Fibroblast of the aortic adventitia (primary cell): ENCODE results near the gene ELP4. TPM values are rescaled to one million over a fixed set of nuclear protein-coding genes. Genes with fewer than 3 reads are reported as not detected.
"Not testable (repeated sequence)": the region's sequence is repeated elsewhere in the genome, so short reads cannot be mapped to it uniquely, and the experiment has no call there.

Experiments
- DNase-seq: peaks from one replicate; pipeline ENCODE4 v3.0.0-alpha.2; 2010; ENCODE audit warnings: low read depth
- H3K4me3 ChIP-seq: 2 replicates; pipeline ENCODE4 v1.5.1; 2011; ENCODE audit warnings: low read depth, mild to moderate bottlenecking, control low read depth, low read length, moderate library complexity
- total RNA-seq: library from RNA; depleted of rRNA; stranded (reverse); fragments of >200 nt; gene quantifications from 2 replicates; pipeline ENCODE4 v1.2.3, GENCODE V29; 2012; ENCODE audit warnings: low replicate concordance
- TF ChIP-seq, protein P1 (sequence below): IDR thresholded peaks from 2 replicates; pipeline ENCODE4 v1.5.1; 2011; ENCODE audit warnings: mild to moderate bottlenecking, low read length, control low read depth, inconsistent platforms; ENCODE audit not compliant: insufficient read depth

The ELP4 gene
- total RNA-seq, 1 donor, result 23.0 TPM

DNA sequence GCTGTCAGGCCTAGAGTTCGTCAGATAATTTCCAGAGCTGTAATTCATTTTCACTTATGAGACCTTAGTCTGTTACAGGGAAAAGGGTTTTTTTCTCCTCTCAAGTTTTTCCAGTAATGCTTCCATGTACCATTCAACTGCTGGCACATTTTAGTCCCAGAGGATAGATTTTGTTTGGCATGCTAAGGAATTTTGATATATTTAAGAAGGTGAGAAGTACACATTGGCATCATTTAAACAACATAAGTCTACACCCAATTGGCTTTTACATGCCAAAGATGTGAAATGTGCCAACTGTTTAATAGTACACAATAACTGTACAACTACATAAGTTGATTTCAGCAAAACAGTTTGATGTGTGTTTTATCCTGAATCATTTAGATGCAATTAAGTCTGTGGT lies 230.6 kb downstream of the ELP4 start:
- no peak for DNase-seq
- TF ChIP-seq, protein P1, sequence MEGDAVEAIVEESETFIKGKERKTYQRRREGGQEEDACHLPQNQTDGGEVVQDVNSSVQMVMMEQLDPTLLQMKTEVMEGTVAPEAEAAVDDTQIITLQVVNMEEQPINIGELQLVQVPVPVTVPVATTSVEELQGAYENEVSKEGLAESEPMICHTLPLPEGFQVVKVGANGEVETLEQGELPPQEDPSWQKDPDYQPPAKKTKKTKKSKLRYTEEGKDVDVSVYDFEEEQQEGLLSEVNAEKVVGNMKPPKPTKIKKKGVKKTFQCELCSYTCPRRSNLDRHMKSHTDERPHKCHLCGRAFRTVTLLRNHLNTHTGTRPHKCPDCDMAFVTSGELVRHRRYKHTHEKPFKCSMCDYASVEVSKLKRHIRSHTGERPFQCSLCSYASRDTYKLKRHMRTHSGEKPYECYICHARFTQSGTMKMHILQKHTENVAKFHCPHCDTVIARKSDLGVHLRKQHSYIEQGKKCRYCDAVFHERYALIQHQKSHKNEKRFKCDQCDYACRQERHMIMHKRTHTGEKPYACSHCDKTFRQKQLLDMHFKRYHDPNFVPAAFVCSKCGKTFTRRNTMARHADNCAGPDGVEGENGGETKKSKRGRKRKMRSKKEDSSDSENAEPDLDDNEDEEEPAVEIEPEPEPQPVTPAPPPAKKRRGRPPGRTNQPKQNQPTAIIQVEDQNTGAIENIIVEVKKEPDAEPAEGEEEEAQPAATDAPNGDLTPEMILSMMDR, result no peak
- H3K4me3 ChIP-seq, result no peak overlapping the region

DNA sequence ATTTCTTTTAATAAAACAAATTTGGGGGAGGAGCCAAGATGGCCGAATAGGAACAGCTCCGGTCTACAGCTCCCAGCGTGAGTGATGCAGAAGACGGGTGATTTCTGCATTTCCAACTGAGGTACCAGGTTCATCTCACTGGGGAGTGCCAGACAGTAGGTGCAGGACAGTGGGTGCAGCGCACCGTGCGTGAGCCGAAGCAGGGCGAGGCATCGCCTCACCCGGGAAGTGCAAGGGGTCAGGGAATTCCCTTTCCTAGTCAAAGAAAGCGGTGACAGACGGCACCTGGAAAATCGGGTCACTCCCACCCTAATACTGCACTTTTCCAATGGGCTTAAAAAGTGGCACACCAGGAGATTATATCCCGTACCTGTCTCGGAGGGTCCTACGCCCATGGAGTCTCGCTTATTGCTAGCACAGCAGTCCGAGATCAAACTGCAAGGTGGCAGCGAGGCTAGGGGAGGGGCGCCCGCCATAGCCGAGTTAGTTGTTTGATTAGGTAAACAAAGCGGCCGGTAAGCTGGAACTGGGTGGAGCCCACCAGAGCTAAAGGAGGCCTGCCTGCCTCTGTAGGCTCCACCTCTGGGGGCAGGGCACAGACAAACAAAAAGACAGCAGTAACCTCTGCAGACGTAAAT lies 231.3 kb downstream of the ELP4 start:
- H3K4me3 ChIP-seq, DNase-seq: not testable (repeated sequence)

DNA sequence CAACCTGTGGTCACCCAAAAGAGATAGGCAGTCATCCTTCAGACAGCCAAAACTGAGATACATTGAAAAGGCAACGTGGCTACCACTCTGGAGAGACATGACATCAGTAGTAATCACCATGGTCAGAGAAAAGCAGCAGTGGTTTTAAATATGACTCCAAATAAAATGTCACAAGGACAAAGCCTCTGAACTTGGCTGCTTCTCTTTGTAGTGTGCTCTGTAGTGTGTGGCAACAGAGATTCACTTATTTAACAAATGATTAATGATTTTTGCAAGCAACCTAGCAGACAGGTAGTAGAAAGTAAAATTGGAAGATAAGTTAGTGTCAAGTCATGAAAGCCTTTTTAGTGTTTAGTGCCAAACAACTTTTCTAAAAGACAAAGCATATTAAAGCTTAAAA lies 238.0 kb downstream of the ELP4 start:
- no peak for DNase-seq
- TF ChIP-seq, protein P1, result no peak
- no peak overlapping the region for H3K4me3 ChIP-seq

DNA sequence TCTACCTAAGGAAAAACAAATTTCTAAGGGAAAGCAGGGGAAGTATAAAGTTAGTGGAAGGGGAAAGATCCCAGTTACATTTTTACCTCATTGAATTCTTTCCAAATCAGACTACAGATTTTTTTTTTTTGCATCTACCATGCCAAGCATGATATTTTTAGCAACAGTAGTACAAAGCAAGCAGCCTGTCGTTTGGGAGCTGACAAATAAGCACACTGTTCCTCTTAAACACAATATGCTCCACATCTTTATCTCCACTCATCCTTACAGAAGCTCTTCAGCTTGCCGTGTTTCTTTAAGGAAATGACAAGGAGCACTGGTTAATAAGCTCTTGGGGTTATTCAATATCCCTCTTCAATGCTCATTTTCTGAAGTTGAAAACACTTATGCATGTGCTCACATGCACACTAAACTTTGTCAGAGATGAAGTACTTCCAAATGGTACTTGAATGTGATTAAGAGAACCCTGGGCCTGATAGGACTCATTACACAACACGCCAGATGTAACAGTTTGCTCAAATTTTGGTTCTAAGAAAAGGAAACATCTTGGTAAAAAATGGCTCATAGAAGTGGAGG lies 247.8 kb downstream of the ELP4 start:
- TF ChIP-seq, protein P1, result no peak
- DNase-seq, result peak; percentile 27
- no peak overlapping the region for H3K4me3 ChIP-seq

DNA sequence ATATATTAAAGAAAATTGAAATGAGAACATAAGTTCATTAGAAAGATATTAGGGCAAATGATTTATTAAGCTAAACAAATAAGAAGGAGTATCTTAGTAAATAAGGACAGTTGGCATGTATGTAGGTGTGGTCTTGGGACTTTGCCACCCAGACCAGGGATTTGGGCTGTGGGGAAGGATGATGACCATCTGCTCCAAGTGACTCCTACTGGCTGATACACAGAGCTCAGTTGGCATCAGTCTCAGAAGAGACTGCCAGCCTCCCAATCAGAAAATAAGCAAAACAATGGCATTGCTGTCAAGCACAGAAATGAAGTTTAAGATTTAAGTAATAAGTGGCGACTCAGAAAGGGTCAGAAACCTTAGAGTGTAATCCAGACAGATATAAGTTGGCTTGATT lies 252.1 kb downstream of the ELP4 start:
- TF ChIP-seq, protein P1, result no peak
- no peak overlapping the region for H3K4me3 ChIP-seq
- DNase-seq, result no peak

DNA sequence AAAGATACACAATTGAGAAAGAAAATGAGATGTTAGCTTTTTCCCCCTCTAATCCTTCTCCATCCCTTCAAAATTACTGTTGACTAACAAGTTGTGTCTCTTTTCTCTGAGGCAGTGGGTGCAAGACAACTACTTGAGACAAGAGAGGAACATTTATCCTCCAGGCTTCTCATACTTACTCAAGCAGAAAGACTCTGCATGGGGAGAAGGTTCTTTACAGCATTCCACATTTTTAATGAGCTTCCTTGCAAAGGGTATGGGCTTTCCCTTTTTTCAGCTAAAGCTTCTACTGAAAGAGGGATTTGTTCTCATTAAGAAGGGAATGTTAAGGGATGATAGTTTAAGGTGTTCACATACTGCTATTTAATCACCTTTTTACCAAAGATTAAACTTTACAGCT lies 253.7 kb downstream of the ELP4 start:
- DNase-seq, result no peak
- TF ChIP-seq, protein P1, result no peak
- H3K4me3 ChIP-seq, result no peak overlapping the region

DNA sequence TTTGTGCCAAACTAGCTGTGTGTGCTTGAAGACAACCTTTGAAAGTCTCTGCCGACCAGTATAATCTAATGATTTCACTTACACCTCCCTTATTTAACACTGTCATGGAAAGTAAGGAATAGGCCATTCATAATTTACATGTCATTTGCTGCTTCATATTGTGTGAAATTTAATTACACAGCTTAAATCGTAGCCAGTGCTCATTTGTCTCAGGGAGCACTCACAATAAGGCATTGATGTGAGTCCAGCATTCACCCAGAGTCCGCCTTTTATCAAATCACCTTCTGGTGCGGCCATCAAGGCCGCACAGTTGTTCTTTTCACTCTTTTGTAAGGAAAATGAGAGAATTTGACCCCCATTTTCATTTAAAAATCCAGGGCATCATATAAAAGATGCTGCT lies 254.7 kb downstream of the ELP4 start:
- TF ChIP-seq, protein P1, result no peak
- no peak for DNase-seq
- no peak overlapping the region for H3K4me3 ChIP-seq
